ENCODE measurements around the gene GPI.

GRCh38 chr19:34405892-34406660 lies 41.1 kb downstream of the GPI start:
- TF ChIP-seq GATA3 (IDR thresholded peaks at IDR 0.05; ENCODE audit: low read depth, low read length), result no peak
- TF ChIP-seq GATA2 (IDR thresholded peaks at IDR 0.05; ENCODE audit: low read depth, low read length), result no peak
